Activated CD4-positive, alpha-beta T cell treated with anti-CD3 and anti-CD28 coated beads, Interleukin-2, amount 50 U/mL, for 24 hours (primary cell): Measurements from ENCODE around the gene RAP1A.

Experiments used
- DNase-seq, 2 donors: peaks; one replicate each; pipeline ENCODE4 v3.0.0-alpha.2; 2020; ENCODE audit warnings: low read depth in 1 of 2, low spot score in 1 of 2

Gene RAP1A

DNA sequence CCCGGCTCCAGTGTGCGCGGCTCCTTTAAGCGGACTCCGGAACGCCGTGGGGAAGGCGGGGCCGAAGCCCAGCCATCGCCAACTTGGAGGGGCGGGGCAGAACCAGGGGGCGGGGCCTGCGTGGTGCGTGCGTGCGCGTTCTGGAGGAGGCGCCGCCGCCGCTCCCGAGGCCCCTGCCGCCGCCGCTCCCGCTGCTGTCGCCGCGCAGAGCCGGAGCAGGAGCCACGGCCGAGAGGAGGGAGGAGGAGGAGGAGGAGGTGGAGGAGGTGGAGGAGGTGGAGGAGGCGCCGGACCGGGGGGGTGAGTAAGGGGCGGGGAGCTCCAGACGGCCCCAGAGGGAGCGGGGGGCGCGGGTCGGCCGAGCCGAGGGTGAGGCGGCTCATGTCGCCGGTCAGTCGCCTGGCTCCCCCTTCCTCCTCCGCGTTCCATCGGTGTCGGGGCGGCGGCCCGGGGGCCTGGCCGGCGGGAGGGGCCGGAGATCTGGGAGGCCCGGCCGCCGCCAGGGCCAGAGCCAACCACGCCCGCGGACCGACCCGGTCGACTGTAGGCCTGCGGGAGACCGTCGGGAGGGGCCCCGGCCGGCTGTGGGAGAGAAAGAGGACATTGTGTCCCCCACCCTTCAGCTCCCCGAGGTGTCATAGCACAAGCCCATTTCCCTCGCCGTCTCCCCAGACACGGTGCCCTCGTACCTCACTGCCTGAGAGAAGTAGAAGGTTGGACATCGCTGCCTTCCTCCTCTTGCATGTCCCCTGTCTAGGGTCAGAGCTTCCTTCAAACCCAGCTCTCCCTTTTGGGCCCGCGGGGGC, at the start of gene RAP1A:
Gene RAP1A, plus strand, starts transcription at position 155 of the 806 bp plus-strand sequence. CDS start 71,572 bp downstream, outside the sequence.
- peak; percentile 94 to 95 for DNase-seq

DNA sequence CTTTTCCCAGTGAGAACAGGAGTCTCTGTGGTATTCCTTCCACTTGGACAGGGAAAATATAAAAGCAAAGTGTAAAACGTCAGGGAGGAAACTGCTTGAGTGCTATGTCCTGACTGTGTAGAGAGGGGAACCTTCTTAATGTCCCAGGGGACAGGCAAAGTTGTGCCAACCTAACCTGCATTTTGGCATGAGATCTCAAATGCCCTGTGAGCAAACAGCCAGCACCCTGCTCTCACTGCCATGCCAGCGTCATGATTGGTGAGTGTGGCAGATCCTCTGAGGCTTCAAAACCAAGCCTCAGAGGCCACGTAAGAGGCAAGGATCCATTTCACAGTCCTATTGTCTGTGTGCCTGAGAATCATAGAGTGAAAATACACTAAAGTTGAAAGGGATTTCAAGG, 49.7 kb upstream of the RAP1A start:
- DNase-seq: no peak

GRCh38 chr1:111570781-111571181, 48.8 kb upstream of the RAP1A start:
- DNase-seq: no peak

GRCh38 chr1:111571239-111571638, 48.4 kb upstream of the RAP1A start:
- DNase-seq: no peak

DNA sequence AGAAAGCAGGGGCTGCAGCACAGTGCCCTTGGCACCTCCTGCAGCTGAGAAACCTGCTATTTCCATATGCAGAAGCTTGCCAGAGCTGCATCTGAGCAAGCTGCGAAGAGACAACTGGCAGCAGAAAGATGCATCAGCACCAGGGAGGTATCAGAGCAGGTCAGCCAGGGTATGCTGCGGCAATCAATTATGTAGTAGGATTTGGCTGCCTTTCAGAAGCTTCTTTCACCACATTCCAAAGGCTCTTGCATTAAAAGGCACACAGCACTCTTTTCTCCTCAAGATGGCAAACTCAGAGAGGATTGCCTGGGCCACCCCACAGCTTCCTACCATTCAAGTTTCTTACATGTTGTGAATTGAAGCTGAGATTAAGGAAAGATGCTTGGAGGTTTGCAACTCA, 47.6 kb upstream of the RAP1A start:
- DNase-seq: no peak

- DNase-seq: no peak
Measured at GRCh38 chr1:111576547-111576946, 43.0 kb upstream of the RAP1A start.

DNA sequence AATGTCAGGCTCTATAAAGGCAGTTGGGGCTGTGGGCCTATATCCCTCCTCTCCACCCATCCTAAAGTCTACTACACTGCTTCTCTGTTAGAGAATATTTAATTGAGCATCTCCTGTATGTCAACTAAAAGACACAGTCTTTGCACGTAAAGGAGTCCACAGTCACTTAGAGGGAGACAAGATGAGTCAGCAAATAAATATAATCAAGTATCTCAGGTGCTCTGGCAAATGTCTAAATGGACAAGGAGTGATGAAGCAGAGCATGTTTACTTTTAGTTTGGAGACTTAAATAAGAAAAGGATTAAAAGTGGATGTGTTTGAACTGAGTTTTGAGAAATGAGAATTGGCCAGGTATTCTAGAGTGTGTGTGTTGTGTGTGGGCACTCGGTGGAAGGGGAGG, 41.8 kb upstream of the RAP1A start:
- DNase-seq: no peak

GRCh38 chr1:111581166-111581565, 38.4 kb upstream of the RAP1A start:
- DNase-seq: no peak

DNA sequence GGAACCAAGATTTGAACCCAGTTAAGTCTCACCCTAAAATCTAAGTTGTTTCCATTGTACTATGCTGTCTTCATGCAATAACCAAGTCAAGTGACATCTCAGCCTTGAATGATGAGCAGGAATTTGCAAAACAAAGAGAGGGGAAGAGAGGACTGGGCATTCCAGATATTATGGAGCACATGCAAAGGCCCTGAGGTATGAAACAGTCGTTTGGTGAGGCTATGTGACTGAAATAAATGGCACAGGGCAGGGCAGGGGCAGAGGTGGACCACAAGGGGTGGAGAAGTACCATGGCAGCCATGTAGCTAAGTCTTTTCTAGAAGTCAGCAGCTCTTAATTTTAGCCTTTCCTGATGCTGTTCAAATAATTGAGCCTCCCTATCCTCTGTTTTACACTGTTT, 37.6 kb upstream of the RAP1A start:
- no peak for DNase-seq

DNA sequence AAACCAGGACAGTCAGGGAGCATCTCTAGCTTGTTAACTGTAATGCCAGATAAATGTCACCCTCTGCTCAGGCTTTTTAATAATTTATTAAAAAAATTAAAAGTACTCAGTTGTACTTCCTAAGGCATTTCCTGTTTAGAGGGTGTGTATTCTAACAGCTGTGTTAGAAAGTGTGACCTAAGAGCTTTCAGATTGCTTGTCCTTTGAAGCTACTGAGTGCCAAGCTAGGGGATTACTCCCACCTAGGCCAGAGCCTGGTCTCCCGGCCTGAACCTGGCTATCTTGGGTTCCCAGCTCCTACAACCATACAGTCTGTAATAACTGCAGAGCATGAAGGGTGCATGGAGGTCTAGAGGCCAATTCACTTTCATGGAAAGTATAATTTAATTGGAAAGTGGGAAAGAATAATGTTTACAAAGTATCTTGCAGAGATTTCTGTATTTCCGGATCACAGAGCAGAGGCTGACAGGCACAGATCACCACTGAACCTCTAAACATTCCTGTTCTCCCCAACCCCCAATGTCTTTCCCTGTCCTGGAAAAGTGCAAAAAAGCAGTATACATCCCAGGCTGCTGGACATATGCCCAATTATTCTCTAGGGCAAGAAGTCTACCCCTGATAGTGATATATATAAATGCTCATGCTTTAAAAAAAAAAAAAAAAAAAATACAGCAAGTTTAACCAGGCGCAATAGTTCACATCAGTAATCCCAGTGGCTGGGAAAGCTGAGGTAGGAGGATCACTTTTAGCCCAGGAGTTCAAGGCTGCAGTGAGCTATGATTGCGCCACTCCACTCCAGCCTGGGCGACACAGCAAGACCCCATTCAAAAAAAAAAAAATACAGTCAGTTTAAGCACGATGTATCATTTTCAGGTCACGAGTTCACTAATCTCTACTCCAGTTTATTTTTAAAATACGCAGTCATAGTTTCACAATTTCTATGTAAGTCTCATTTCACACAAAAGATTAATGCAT, 36.7 kb upstream of the RAP1A start:
- DNase-seq: no peak

- DNase-seq: no peak
Measured at GRCh38 chr1:111585447-111586086, 34.0 kb upstream of the RAP1A start.

- no peak for DNase-seq
Measured at GRCh38 chr1:111586112-111586511, 33.5 kb upstream of the RAP1A start.

GRCh38 chr1:111587509-111588174, 31.9 kb upstream of the RAP1A start:
- DNase-seq: no peak

GRCh38 chr1:111591937-111592336, 27.7 kb upstream of the RAP1A start:
- DNase-seq: no peak

- DNase-seq: peak; percentile 91 to 94
Measured at GRCh38 chr1:111592389-111593361, 26.9 kb upstream of the RAP1A start.

DNA sequence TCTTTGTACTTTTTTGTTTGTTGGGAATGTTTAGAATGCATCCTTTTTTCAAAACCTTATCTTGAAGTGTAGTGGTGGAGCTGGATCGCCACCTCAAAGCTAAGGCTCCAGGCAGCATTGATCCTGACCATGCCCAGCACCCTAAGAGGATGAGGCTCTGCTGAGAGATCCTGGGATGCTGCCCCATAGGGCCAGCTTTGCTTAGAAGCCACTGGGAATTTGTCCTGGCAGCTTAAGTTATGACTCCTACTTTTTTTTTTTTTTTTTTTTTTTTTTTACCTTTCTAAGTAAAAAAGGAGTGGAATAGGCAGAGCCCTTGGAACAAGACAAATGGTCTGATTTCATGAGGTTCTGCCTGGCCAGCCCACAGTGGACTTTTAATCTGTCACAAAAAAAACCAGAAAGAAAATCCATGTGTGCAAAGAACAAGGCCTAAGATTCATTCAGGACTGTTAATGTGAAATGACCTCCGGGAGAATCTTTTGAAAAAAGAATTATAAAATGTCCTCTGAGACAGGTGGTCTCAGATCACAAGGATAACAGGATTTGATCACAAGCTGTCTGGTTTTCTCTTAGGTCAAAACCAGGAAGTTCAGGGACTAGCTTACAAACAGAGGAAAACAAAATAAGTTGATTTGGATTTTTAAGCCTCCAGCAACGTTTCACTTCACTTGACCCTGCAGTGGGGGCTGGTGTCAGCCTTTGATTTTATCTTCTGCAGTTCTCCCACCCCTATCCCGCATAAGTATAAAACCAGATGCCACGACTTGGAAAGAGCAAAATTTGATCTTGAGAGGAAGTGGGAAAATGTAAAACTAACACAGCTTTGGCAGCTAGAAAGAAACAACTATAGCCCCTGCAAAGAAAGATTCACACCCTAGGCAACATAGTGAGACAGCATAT, 25.9 kb upstream of the RAP1A start:
- no peak for DNase-seq

- DNase-seq: no peak
Measured at GRCh38 chr1:111594306-111594693, 25.3 kb upstream of the RAP1A start.

DNA sequence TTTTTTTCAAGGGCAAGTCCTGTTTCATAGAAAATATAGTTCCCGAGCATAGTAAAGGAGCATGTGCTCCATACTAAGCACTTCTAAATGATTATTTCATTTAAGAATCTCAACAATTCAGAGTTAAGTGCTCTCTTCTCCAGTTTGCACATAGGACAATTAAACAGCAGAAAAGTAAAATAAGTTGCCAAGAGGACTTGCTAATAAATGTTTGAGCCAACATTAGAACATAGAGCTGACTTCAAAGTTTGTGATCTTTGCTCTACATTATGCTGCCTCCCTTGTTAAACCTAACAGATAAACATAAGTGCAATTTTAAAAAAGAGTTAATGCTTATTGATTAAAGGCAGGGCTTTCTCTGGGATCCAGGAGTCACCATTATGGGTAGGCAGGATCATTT, 23.8 kb upstream of the RAP1A start:
- no peak for DNase-seq

DNA sequence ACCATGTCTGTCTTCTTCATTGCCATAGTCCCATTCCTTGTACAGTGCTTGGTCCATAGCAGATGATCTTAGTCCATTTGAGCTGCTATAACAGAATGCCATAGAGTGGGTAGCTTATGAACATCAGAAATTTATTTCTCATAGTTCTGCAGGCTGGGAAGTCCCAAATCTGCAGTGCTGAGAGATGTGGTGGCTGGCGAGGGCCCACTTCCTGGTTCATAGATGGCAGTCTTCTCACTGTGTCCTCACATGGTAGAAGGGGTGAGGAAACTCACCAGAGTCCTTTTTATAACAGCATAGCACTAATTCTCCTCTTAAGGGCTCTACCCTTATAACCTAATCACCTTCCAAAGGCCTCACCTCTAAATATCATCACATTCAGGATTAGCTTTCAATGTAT, 23.1 kb upstream of the RAP1A start:
- no peak for DNase-seq
